ENCODE measurements around the gene RAP1B. TPM values are rescaled to one million over a fixed set of nuclear protein-coding genes. Genes with fewer than 3 reads are reported as not detected.

RAP1B gene
- total and polyA plus RNA-seq, 9 of the 15 experiments (the other 6 are each of a cell fraction or from before 2014, with no cell fraction given), result 107 to 309 (median 170) TPM

GRCh38 chr12:68686595-68687521 is 76.2 kb downstream of the RAP1B start, which contains the start of gene NUP107 (continued):
- peak; percentile 90 for TF ChIP-seq DPF2 (IDR thresholded peaks at IDR 0.05)
- TF ChIP-seq GATAD2B (IDR thresholded peaks at IDR 0.05; ENCODE audit: borderline replicate concordance), result 0 out of 2 replicates have a peak, but pooled peaks have one; percentile 45
- no peak for TF ChIP-seq TEAD2 (tag; IDR thresholded peaks at IDR 0.05)
- no peak; the same call in 1 of the 2 replicates for TF ChIP-seq THAP7 (CRISPR knock-in tag; IDR thresholded peaks at IDR 0.05)
- TF ChIP-seq BRCA1 (IDR thresholded peaks at IDR 0.05), result no peak
- no peak for TF ChIP-seq BRCA1 (CRISPR knock-in tag; IDR thresholded peaks at IDR 0.05)
- peak in 1 of 2 experiments; percentile 86; a peak in 1 of 3 replicates for TF ChIP-seq CBX3 (IDR thresholded peaks at IDR 0.05; ENCODE audit: borderline replicate concordance in 1 of 2, low read length in 2 of 2)
- no peak; the same call in 1 of the 2 replicates for TF ChIP-seq ZNF644 (tag; IDR thresholded peaks at IDR 0.05; ENCODE audit: low read depth)
- no peak for TF ChIP-seq ZNF431 (CRISPR knock-in tag; IDR thresholded peaks at IDR 0.05)
- TF ChIP-seq KDM2B (CRISPR knock-in tag; IDR thresholded peaks at IDR 0.05), result no peak
- TF ChIP-seq CHAMP1 (IDR thresholded peaks at IDR 0.05), result peak; percentile 65
- TF ChIP-seq RBM14 (IDR thresholded peaks at IDR 0.05; ENCODE audit: borderline replicate concordance, insufficient read depth, low read depth, low read length), result no peak
- no peak for TF ChIP-seq CEBPG (CRISPR knock-in tag; IDR thresholded peaks at IDR 0.05)
- no peak for TF ChIP-seq CEBPG (tag; conservative IDR thresholded peaks at IDR 0.05 in 1 of 2, IDR thresholded peaks at IDR 0.05 in 1 of 2)
- TF ChIP-seq NKRF (IDR thresholded peaks at IDR 0.05; ENCODE audit: borderline replicate concordance), result peak; percentile 93
- no peak for TF ChIP-seq COPS2 (conservative IDR thresholded peaks at IDR 0.05)
- TF ChIP-seq ZBTB33 (CRISPR knock-in tag; IDR thresholded peaks at IDR 0.05), result peak; percentile 35; the same call in 1 of the 2 replicates
- no peak for TF ChIP-seq ZNF398 (CRISPR knock-in tag; IDR thresholded peaks at IDR 0.05)

All from K562 (cell line).